GM21717 (cell line): ENCODE data around the gene PARM1.

Experiments
- ATAC-seq: cut with Tn5 transposase; IDR thresholded peaks from one replicate; pipeline ENCODE4 v1.9.1; 2021; ENCODE audit warnings: mild to moderate bottlenecking, moderate library complexity; ENCODE audit not compliant: unreplicated experiment

The PARM1 gene

DNA sequence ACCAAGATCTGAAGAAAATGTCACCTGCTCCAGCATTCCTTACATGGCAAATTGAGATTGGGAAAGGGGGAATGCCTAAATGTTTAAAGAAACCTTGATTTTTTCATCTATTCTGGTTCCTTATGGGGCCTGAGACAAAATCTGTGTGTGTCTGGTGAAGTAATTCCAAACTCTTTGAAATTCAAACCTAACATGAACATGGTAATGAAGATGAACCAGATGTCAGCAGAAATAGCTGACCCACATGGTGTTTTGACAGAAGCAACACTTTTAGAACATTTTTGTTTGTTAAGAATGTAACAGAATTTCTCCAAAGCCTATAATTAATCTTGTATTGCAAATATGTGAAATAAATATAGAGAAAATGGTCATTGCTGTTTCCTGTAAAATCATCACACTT, 133.0 kb downstream of the PARM1 start:
- ATAC-seq, result no peak

DNA sequence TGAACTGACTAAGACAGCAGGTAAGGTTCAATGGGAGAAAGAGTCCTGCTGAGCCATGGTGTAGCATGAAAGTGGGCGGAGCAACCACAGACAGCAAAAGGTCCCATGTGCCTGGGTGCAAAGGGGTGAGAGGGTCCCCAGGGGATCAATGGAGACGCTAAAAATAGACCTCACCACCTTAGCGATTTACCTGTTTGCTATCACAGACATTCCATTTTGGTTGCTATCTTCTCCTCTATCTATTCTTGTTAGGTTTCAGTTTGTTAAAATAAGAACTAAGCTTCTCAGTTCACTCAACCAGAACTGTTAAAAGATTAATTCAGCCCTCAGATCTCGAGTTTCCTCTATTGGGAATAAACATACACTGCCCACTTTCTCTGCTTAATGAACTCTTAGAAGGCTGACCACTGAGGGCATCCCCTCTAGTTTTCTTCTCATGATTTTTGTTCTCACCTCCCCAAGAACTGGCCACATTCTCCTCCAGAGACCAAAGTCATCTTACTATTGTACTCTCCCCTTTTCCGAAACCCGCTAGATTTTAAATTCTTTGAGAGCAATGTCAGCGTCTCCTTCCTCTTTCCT, 136.7 kb downstream of the PARM1 start:
- no peak for ATAC-seq

GRCh38 chr4:75071317-75071716, 138.4 kb downstream of the PARM1 start:
- no peak for ATAC-seq

DNA sequence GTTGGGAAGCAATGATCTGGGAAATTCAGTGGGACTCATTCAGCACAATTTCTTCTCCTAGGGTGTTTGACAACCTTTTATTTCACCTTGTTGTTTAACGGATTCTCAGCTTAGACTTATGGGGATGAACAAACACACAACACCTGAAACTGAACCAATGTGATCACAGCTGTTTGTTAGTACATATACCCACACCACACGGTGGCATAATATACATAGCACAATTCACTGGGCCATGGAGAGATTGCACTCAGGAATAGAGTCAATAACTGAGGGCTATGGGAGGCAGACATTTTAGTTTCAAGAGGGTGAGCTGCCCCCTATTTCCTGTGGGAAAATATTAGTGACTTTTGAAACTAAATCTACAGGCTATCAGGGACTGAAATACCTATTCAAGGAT, 148.0 kb downstream of the PARM1 start:
- no peak for ATAC-seq

DNA sequence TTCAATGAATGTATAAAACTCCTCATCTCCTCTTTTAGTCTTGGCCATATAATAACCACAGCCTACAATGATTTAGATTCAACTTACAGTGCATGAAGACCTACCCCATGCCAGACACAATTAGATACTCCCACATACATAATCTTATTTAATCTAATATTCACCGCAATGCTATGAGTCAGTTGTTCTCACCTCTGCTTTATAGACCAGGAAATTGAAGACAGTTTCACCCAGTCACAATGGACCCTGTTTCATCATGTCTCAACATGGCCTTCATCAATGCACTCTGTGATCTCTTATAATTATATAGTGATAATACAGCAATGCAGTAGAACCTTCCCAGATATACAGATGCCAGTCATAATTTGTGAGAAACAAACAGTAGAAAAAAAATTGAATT, 148.6 kb downstream of the PARM1 start:
- ATAC-seq, result no peak

DNA sequence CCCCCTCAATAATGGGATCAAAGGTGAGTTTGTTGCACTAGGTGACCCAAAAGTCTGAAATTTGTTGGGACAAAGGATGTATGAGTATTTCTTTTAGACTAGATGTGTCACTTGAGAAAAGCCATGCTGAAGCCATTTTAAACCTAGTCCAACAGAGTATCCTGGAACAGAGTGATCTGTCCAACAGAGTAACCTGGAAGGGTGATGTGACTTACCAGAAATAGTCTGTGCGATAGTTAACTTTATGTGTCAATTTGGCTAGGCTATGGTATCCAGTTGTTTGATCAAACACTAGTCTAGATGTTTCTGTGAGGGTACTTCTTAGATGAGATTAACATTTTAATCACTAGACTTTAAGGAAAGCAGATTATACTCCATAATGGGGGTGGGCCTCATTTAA, 154.5 kb downstream of the PARM1 start:
- ATAC-seq, result no peak

DNA sequence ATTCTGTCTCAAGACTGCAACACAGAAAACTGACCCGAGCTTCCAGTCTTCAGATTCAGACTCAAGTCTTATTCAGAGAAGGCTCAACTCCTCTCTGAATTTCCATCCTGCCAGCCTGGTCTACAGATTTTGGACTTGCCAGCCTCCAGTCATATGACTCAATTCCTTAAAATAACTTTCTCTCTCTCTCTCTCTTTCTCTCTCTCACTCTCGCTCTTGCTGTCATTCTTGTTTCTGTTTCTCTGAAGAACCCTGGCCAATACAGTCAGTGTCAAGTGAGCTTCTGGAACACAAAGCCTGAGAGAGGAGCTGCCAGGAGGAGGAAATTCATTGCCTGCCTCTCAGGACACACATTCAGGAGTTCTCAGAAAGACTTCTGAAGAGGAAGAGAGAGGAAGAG, 154.9 kb downstream of the PARM1 start:
- no peak for ATAC-seq

DNA sequence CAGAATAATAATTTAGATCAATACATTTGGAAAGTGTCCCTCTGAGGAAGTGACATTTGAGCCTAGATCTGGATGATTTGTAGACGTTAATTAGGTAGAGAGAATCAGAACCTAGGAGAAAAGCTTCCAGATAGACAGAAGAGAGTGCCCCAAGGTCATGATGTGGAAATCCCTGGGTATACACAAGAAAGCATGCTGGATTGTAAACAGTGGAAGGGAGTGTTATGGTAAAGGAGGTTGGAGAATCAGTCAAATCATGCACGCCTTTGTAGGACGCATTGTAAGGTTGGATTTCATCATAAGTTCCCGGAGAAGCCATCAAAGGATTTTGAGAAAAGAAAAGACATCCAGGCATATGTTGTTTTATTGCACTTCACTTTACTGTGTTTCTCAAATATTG, 156.3 kb downstream of the PARM1 start:
- no peak for ATAC-seq

DNA sequence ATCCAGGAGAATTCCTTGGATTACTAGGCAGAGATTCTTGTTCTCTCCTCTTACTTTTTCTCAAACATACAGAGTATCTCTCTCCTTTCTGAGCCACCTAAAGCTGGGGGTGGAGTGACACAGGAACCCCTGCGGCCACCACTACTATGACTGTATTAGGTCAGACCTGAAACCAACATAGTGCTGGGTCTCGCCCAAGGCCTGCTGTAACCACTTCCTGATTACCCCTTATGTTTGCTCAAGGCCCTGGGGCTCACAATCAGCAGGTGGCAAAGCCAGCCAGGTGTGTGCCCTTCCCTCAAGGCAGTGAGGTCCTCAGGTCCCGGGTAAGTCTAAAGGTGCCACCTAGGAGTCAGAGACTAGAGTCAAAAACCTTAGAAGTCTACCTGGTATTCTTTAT, 166.4 kb downstream of the PARM1 start:
- ATAC-seq, result peak; percentile 98
